ENCODE data around the gene PRRG4.
A peak's percentile ranks its signal among the peaks of the same experiment; 100 is the strongest.
"Not testable (repeated sequence)": the region's sequence is repeated elsewhere in the genome, so short reads cannot be mapped to it uniquely, and the experiment has no call there.

Gene PRRG4

GRCh38 chr11:32888384-32888710, 58.6 kb downstream of the PRRG4 start:
- H4K8ac ChIP-seq (ENCODE audit: low read depth, low read length); H2BK12ac ChIP-seq (ENCODE audit: low read length); H3K9ac ChIP-seq (ENCODE audit: low read length); H3K4ac ChIP-seq (ENCODE audit: low read depth, low read length); DNase-seq; H2BK5ac ChIP-seq (ENCODE audit: low read depth, low read length, poor library complexity); H3K4me3 ChIP-seq (ENCODE audit: low read depth, low read length); H3K4me1 ChIP-seq (ENCODE audit: control insufficient read depth in 1 of 2, insufficient read depth in 2 of 2, low read length in 2 of 2); H3K18ac ChIP-seq (ENCODE audit: low read length); H3K79me2 ChIP-seq (ENCODE audit: control insufficient read depth, insufficient read depth, low read length, poor library complexity); H3K14ac ChIP-seq (ENCODE audit: low read length); H3K9me3 ChIP-seq (ENCODE audit: insufficient read depth, low read depth, low read length); H3K23ac ChIP-seq (ENCODE audit: low read length); H4K91ac ChIP-seq (ENCODE audit: low read depth, low read length); H3K27me3 ChIP-seq (ENCODE audit: insufficient read depth, low read length); H3K4me2 ChIP-seq (ENCODE audit: low read length); H3K27ac ChIP-seq (ENCODE audit: low read depth, low read length); H3K36me3 ChIP-seq (ENCODE audit: control insufficient read depth in 1 of 2, insufficient read depth in 2 of 2, low read length in 2 of 2); H2AFZ ChIP-seq (ENCODE audit: insufficient read depth, low read length, poor library complexity); H2AK5ac ChIP-seq (ENCODE audit: low read length); H2BK120ac ChIP-seq (ENCODE audit: insufficient read depth, low read length, poor library complexity); H4K12ac ChIP-seq (ENCODE audit: low read depth, low read length): not testable (repeated sequence)
- H3K79me1 ChIP-seq (ENCODE audit: low read length), result peaks cover 11% of the 10 kb centered on the region
- WGBS (ENCODE audit: extremely low coverage, insufficient coverage, insufficient read length), result no CpG with 5 or more reads among the region's 17 CpGs

- no peaks in the 10 kb centered on the region for H3K36me3 ChIP-seq (ENCODE audit: control insufficient read depth in 1 of 2, insufficient read depth in 2 of 2, low read length in 2 of 2)
- no peak overlapping the region for H3K4me3 ChIP-seq (ENCODE audit: low read depth, low read length)
- H3K23ac ChIP-seq (ENCODE audit: low read length), result no peak overlapping the region
Measured at GRCh38 chr11:32888805-32889204, 59.1 kb downstream of the PRRG4 start.

GRCh38 chr11:32890843-32891656, 61.3 kb downstream of the PRRG4 start:
- peak in 1 of 2 donors; percentile 16 for DNase-seq
- no peak overlapping the region for H4K12ac ChIP-seq (ENCODE audit: low read depth, low read length)
- no peak overlapping the region for H3K9ac ChIP-seq (ENCODE audit: low read length)
- no peak overlapping the region for H2AFZ ChIP-seq (ENCODE audit: insufficient read depth, low read length, poor library complexity)
- H4K8ac ChIP-seq (ENCODE audit: low read depth, low read length), result no peak overlapping the region
- H3K27ac ChIP-seq (ENCODE audit: low read depth, low read length), result no peak overlapping the region
- H3K79me2 ChIP-seq (ENCODE audit: control insufficient read depth, insufficient read depth, low read length, poor library complexity), result peaks cover 12% of the 10 kb centered on the region
- no peak overlapping the region for H3K4me3 ChIP-seq (ENCODE audit: low read depth, low read length)
- H3K79me1 ChIP-seq (ENCODE audit: low read length), result peaks cover 15% of the 10 kb centered on the region
- H3K4me2 ChIP-seq (ENCODE audit: low read length), result no peak overlapping the region
- H3K36me3 ChIP-seq (ENCODE audit: control insufficient read depth in 1 of 2, insufficient read depth in 2 of 2, low read length in 2 of 2), result no peaks in the 10 kb centered on the region
- no peak overlapping the region for H3K4ac ChIP-seq (ENCODE audit: low read depth, low read length)
- no peak overlapping the region for H3K14ac ChIP-seq (ENCODE audit: low read length)
- no peak overlapping the region for H2BK5ac ChIP-seq (ENCODE audit: low read depth, low read length, poor library complexity)
- no peak overlapping the region for H3K23ac ChIP-seq (ENCODE audit: low read length)
- H3K9me3 ChIP-seq (ENCODE audit: insufficient read depth, low read depth, low read length), result no peaks in the 10 kb centered on the region
- H3K4me1 ChIP-seq (ENCODE audit: control insufficient read depth in 1 of 2, insufficient read depth in 2 of 2, low read length in 2 of 2), result no peaks in the 10 kb centered on the region
- H3K27me3 ChIP-seq (ENCODE audit: insufficient read depth, low read length), result no peaks in the 10 kb centered on the region
- no peak overlapping the region for H2BK12ac ChIP-seq (ENCODE audit: low read length)
- no peak overlapping the region for H2AK5ac ChIP-seq (ENCODE audit: low read length)
- H3K18ac ChIP-seq (ENCODE audit: low read length), result no peak overlapping the region
- no peak overlapping the region for H2BK120ac ChIP-seq (ENCODE audit: insufficient read depth, low read length, poor library complexity)
- no CpG with 5 or more reads among the region's 11 CpGs for WGBS (ENCODE audit: extremely low coverage, insufficient coverage, insufficient read length)
- H4K91ac ChIP-seq (ENCODE audit: low read depth, low read length), result no peak overlapping the region

More at GRCh38 chr11:32888805-32889204, 59.1 kb downstream of the PRRG4 start:
- Histone ChIP-seq H2BK5ac (ENCODE audit: low read depth, low read length, poor library complexity) (no peak overlapping the region), H4K91ac (ENCODE audit: low read depth, low read length) (no peak overlapping the region), H3K4me1 (ENCODE audit: control insufficient read depth in 1 of 2, insufficient read depth in 2 of 2, low read length in 2 of 2) (no peaks in the 10 kb centered on the region), H2AFZ (ENCODE audit: insufficient read depth, low read length, poor library complexity) (no peak overlapping the region), H3K9me3 (ENCODE audit: insufficient read depth, low read depth, low read length) (no peaks in the 10 kb centered on the region), H4K8ac (ENCODE audit: low read depth, low read length) (no peak overlapping the region), H3K79me2 (ENCODE audit: control insufficient read depth, insufficient read depth, low read length, poor library complexity) (peaks cover 12% of the 10 kb centered on the region), H4K12ac (ENCODE audit: low read depth, low read length) (no peak overlapping the region), H2AK5ac (ENCODE audit: low read length) (no peak overlapping the region), H3K14ac (ENCODE audit: low read length) (no peak overlapping the region), H2BK120ac (ENCODE audit: insufficient read depth, low read length, poor library complexity) (no peak overlapping the region), H3K9ac (ENCODE audit: low read length) (no peak overlapping the region), H2BK12ac (ENCODE audit: low read length) (no peak overlapping the region), H3K18ac (ENCODE audit: low read length) (no peak overlapping the region), H3K27me3 (ENCODE audit: insufficient read depth, low read length) (no peaks in the 10 kb centered on the region), H3K4me2 (ENCODE audit: low read length) (no peak overlapping the region), H3K4ac (ENCODE audit: low read depth, low read length) (no peak overlapping the region), H3K79me1 (ENCODE audit: low read length) (peaks cover 15% of the 10 kb centered on the region), H3K27ac (ENCODE audit: low read depth, low read length) (no peak overlapping the region)
- DNase-seq, result no peak

- H4K8ac ChIP-seq (ENCODE audit: low read depth, low read length), result peak overlapping the region; percentile 95
- WGBS (ENCODE audit: extremely low coverage, insufficient coverage, insufficient read length), result no CpG with 5 or more reads among the region's 10 CpGs
Measured at GRCh38 chr11:32891657-32892354, 62.1 kb downstream of the PRRG4 start.

More at GRCh38 chr11:32891657-32892354, 62.1 kb downstream of the PRRG4 start:
- H2BK5ac ChIP-seq (ENCODE audit: low read depth, low read length, poor library complexity), result peak overlapping the region; percentile 76
- H3K18ac ChIP-seq (ENCODE audit: low read length), result peak overlapping the region; percentile 92
- no peak overlapping the region for H2BK12ac ChIP-seq (ENCODE audit: low read length)
- peak overlapping the region; percentile 95 for H3K27ac ChIP-seq (ENCODE audit: low read depth, low read length)
- H3K79me1 ChIP-seq (ENCODE audit: low read length), result peaks cover 15% of the 10 kb centered on the region
- H3K79me2 ChIP-seq (ENCODE audit: control insufficient read depth, insufficient read depth, low read length, poor library complexity), result peaks cover 12% of the 10 kb centered on the region
- DNase-seq, result no peak
- H3K23ac ChIP-seq (ENCODE audit: low read length), result no peak overlapping the region
- peak overlapping the region; percentile 89 for H3K14ac ChIP-seq (ENCODE audit: low read length)
- H2AK5ac ChIP-seq (ENCODE audit: low read length), result no peak overlapping the region
- H3K36me3 ChIP-seq (ENCODE audit: control insufficient read depth in 1 of 2, insufficient read depth in 2 of 2, low read length in 2 of 2), result no peaks in the 10 kb centered on the region
- no peaks in the 10 kb centered on the region for H3K4me1 ChIP-seq (ENCODE audit: control insufficient read depth in 1 of 2, insufficient read depth in 2 of 2, low read length in 2 of 2)
- H3K4me2 ChIP-seq (ENCODE audit: low read length), result peak overlapping the region; percentile 98
- H3K4ac ChIP-seq (ENCODE audit: low read depth, low read length), result peak overlapping the region; percentile 77
- H2AFZ ChIP-seq (ENCODE audit: insufficient read depth, low read length, poor library complexity), result peak overlapping the region; percentile 88
- H4K12ac ChIP-seq (ENCODE audit: low read depth, low read length), result peak overlapping the region; percentile 68
- H3K9ac ChIP-seq (ENCODE audit: low read length), result peak overlapping the region; percentile 83
- H3K9me3 ChIP-seq (ENCODE audit: insufficient read depth, low read depth, low read length), result no peaks in the 10 kb centered on the region
- peak overlapping the region; percentile 84 for H4K91ac ChIP-seq (ENCODE audit: low read depth, low read length)
- H2BK120ac ChIP-seq (ENCODE audit: insufficient read depth, low read length, poor library complexity), result peak overlapping the region; percentile 82
- no peaks in the 10 kb centered on the region for H3K27me3 ChIP-seq (ENCODE audit: insufficient read depth, low read length)
- H3K4me3 ChIP-seq (ENCODE audit: low read depth, low read length), result peak overlapping the region; percentile 93
